A673 (cell line): Measurements from ENCODE around the gene DARS1.

Experiments used
- EZH2 ChIP-seq: fragments of 200-600 bp; sonication (generic); IDR thresholded peaks from 2 replicates; pipeline ENCODE4 v1.6.1; 2017; ENCODE audit warnings: borderline replicate concordance, low read depth, mild to moderate bottlenecking, mixed read lengths, antibody characterized with exemption, low read length; ENCODE audit not compliant: poor library complexity, severe bottlenecking
- TF ChIP-seq, protein P1 (sequence below): fragments of 300-800, 200-600 bp; sonication (generic); conservative IDR thresholded peaks from 2 replicates; pipeline ENCODE4 v1.5.1; 2017; ENCODE audit warnings: low read depth, mild to moderate bottlenecking, antibody characterized with exemption, low read length, moderate library complexity, mixed read lengths

DNA sequence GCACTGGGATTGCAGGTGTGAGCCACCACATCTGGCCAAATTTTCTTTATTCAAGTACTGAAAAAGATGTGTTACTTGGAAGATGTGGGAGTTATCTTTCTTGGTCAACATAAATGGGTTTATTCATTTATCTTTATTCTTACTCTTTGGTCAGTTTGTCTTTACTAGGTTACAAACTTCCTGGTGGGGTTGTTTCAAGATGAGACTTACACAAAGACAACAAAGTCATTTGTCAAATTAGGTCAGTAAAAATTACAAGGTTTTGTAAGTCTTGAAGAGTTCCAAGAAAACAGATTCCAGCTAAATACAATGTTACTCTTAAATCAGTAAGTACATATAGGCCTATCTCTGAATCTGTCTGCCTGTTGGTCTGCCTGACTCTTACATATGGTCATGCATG, 48.9 kb downstream of the DARS1 start:
- TF ChIP-seq, protein P1, sequence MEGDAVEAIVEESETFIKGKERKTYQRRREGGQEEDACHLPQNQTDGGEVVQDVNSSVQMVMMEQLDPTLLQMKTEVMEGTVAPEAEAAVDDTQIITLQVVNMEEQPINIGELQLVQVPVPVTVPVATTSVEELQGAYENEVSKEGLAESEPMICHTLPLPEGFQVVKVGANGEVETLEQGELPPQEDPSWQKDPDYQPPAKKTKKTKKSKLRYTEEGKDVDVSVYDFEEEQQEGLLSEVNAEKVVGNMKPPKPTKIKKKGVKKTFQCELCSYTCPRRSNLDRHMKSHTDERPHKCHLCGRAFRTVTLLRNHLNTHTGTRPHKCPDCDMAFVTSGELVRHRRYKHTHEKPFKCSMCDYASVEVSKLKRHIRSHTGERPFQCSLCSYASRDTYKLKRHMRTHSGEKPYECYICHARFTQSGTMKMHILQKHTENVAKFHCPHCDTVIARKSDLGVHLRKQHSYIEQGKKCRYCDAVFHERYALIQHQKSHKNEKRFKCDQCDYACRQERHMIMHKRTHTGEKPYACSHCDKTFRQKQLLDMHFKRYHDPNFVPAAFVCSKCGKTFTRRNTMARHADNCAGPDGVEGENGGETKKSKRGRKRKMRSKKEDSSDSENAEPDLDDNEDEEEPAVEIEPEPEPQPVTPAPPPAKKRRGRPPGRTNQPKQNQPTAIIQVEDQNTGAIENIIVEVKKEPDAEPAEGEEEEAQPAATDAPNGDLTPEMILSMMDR = no peak
- TF ChIP-seq EZH2 = no peak
